Keratinocyte (primary cell): ENCODE results near the gene SMARCD2. TPM values are rescaled to one million over a fixed set of nuclear protein-coding genes. Genes with fewer than 3 reads are reported as not detected.

Experiments
- DNase-seq: peaks from one replicate; pipeline ENCODE4 v3.0.0-alpha.2; 2011; ENCODE audit warnings: low read depth, missing footprints, low spot score
- FAIRE-seq: peaks from 2 replicates; lab custom pipeline; 2011; peaks lifted over from hg19 to GRCh38; lab: Jason Lieb, UNC
- H2AFZ ChIP-seq: 2 replicates; pipeline ENCODE4 v1.6.0; 2012; ENCODE audit warnings: low read length, control low read depth, inconsistent platforms; ENCODE audit not compliant: control insufficient read depth
- H3K27ac ChIP-seq: 2 replicates; pipeline ENCODE4 v1.5.1; 2011; ENCODE audit warnings: low read length; ENCODE audit not compliant: control insufficient read depth, insufficient read depth
- H3K27me3 ChIP-seq: 3 replicates; pipeline ENCODE4 v1.6.0; 2011; ENCODE audit warnings: low read length; ENCODE audit not compliant: control insufficient read depth, insufficient read depth; ENCODE audit errors: extremely low read depth
- H3K36me3 ChIP-seq, 2 experiments: 2 replicates in 1 of 2; 3 replicates in 1 of 2; pipeline ENCODE4 v1.5.1; 2011; ENCODE audit warnings: low read length in 2 of 2, mild to moderate bottlenecking in 1 of 2; ENCODE audit not compliant: control insufficient read depth in 2 of 2, insufficient read depth in 2 of 2; ENCODE audit errors: extremely low read depth in 1 of 2
- H3K4me1 ChIP-seq: 3 replicates; pipeline ENCODE4 v1.5.1; 2011; ENCODE audit warnings: low read length; ENCODE audit not compliant: control insufficient read depth, insufficient read depth; ENCODE audit errors: extremely low read depth
- H3K4me2 ChIP-seq: 3 replicates; pipeline ENCODE4 v1.6.0; 2011; ENCODE audit warnings: low read depth, low read length; ENCODE audit not compliant: control insufficient read depth, insufficient read depth; ENCODE audit errors: extremely low read depth
- H3K4me3 ChIP-seq, 3 experiments: fragments of 200-600 bp in 1 of 3; sonication (generic) in 1 of 3; 2 replicates in 2 of 3; 3 replicates in 1 of 3; pipeline ENCODE4 v1.5.1; 2011 to 2016; ENCODE audit warnings: low read length in 3 of 3, mild to moderate bottlenecking in 3 of 3, control low read depth in 2 of 3, inconsistent platforms in 1 of 3, low read depth in 1 of 3, mixed read lengths in 1 of 3, mixed run types in 1 of 3, moderate library complexity in 1 of 3; ENCODE audit not compliant: control insufficient read depth in 2 of 3, insufficient read depth in 2 of 3; ENCODE audit errors: extremely low read depth in 1 of 3
- H3K79me2 ChIP-seq: 2 replicates; pipeline ENCODE4 v1.6.0; 2012; ENCODE audit warnings: low read length; ENCODE audit not compliant: control insufficient read depth, insufficient read depth
- H3K9ac ChIP-seq: 3 replicates; pipeline ENCODE4 v1.6.0; 2011; ENCODE audit warnings: low read length; ENCODE audit not compliant: control insufficient read depth, insufficient read depth; ENCODE audit errors: extremely low read depth
- H3K9me1 ChIP-seq: 3 replicates; pipeline ENCODE4 v1.6.0; 2011; ENCODE audit warnings: low read length; ENCODE audit not compliant: control insufficient read depth, insufficient read depth; ENCODE audit errors: extremely low read depth
- H3K9me3 ChIP-seq: 2 replicates; pipeline ENCODE4 v1.5.1; 2012; ENCODE audit warnings: low read depth, low read length; ENCODE audit not compliant: control insufficient read depth
- H4K20me1 ChIP-seq: 3 replicates; pipeline ENCODE4 v1.6.0; 2011; ENCODE audit warnings: low read length; ENCODE audit not compliant: control insufficient read depth, insufficient read depth; ENCODE audit errors: extremely low read depth
- EZH2 ChIP-seq: IDR thresholded peaks from one replicate; pipeline ENCODE4 v1.6.1; 2012; ENCODE audit warnings: inconsistent platforms, mild to moderate bottlenecking, low read length, moderate library complexity
- dilution Hi-C: fragments of 300-500 bp; cut with MboI; formaldehyde crosslinking; loops from one replicate; pipeline ENCODE4 v1.7.0; 2020; ENCODE audit warnings: low sequenced_read_pairs; ENCODE audit not compliant: extremely low pct_ligation_motif_present
- polyA plus RNA-seq, 5 experiments: library from polyadenylated mRNA; depleted of rRNA in 3 of 5; stranded (reverse) in 3 of 5; stranded (forward) in 1 of 5; unstranded in 1 of 5; fragments of >200 nt; gene quantifications; 1 replicate in 1 of 5; 2 replicates in 3 of 5; 3 replicates in 1 of 5; pipeline versions ENCODE4 v1.2.1 to v1.2.3, GENCODE V29; 2011 to 2012; ENCODE audit warnings: missing spikeins in 2 of 5, low read depth in 1 of 5, low replicate concordance in 1 of 5
- TF ChIP-seq, protein P1 (sequence below), 3 experiments: IDR thresholded peaks in 1 of 3; conservative IDR thresholded peaks in 1 of 3; optimal IDR thresholded peaks in 1 of 3; 2 replicates in 2 of 3; 3 replicates in 1 of 3; pipeline versions ENCODE3 to v1.5.1; 2011; ENCODE audit warnings: low read length in 3 of 3, mild to moderate bottlenecking in 3 of 3, moderate library complexity in 2 of 3, control low read depth in 1 of 3, inconsistent platforms in 1 of 3; ENCODE audit not compliant: insufficient read depth in 2 of 3; ENCODE audit errors: extremely low read depth in 1 of 3

The SMARCD2 gene
- polyA plus RNA-seq, 1 donor (not counting 4 experiments of a cell fraction or from before 2014, with no cell fraction given): 86.3 TPM

DNA sequence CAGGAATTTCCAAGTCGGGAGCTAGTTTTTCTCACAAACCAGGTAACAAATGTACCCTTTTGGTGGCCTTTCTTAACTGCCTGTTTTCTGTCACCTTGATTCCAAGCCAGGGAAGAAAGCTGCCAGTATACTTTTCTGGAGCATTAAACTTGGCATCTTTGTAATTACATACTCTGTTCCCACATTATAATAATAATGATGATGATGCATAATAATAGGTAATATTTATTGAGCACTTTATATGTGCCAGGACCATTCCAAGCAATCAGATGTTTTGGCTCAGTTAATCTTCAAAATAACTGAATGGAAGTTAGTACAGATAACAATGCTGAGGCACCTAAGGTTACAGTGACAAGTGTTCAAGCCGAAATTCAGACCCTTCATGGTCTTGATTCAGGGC lies 26.4 kb downstream of the SMARCD2 start:
- Histone ChIP-seq H3K9me3 (no peaks in the 10 kb centered on the region), H3K4me2 (no peak overlapping the region), H3K27me3 (no peaks in the 10 kb centered on the region), H3K4me3 (no peak overlapping the region), H3K36me3 (peaks cover 60 to 64% of the 10 kb centered on the region in 2 experiments), H3K9me1 (no peaks in the 10 kb centered on the region), H4K20me1 (peaks cover 4% of the 10 kb centered on the region), H3K4me1 (no peaks in the 10 kb centered on the region), H2AFZ (no peak overlapping the region), H3K79me2 (peaks cover 2% of the 10 kb centered on the region), H3K27ac (no peak overlapping the region), H3K9ac (no peak overlapping the region)
- TF ChIP-seq EZH2: no peak
- TF ChIP-seq, protein P1, sequence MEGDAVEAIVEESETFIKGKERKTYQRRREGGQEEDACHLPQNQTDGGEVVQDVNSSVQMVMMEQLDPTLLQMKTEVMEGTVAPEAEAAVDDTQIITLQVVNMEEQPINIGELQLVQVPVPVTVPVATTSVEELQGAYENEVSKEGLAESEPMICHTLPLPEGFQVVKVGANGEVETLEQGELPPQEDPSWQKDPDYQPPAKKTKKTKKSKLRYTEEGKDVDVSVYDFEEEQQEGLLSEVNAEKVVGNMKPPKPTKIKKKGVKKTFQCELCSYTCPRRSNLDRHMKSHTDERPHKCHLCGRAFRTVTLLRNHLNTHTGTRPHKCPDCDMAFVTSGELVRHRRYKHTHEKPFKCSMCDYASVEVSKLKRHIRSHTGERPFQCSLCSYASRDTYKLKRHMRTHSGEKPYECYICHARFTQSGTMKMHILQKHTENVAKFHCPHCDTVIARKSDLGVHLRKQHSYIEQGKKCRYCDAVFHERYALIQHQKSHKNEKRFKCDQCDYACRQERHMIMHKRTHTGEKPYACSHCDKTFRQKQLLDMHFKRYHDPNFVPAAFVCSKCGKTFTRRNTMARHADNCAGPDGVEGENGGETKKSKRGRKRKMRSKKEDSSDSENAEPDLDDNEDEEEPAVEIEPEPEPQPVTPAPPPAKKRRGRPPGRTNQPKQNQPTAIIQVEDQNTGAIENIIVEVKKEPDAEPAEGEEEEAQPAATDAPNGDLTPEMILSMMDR (optimal IDR thresholded peaks at IDR 0.05 in 1 of 3, IDR thresholded peaks at IDR 0.05 in 1 of 3, conservative IDR thresholded peaks at IDR 0.05 in 1 of 3; ENCODE audit: extremely low read depth in 1 of 3, insufficient read depth in 2 of 3, low read length in 3 of 3): no peak
- FAIRE-seq (no peak), DNase-seq (no peak)
- dilution Hi-C loops: loop anchor here (5.0 kb wide), 1 partner anchor 34 kb away; no protein-coding TSS in a partner anchor

DNA sequence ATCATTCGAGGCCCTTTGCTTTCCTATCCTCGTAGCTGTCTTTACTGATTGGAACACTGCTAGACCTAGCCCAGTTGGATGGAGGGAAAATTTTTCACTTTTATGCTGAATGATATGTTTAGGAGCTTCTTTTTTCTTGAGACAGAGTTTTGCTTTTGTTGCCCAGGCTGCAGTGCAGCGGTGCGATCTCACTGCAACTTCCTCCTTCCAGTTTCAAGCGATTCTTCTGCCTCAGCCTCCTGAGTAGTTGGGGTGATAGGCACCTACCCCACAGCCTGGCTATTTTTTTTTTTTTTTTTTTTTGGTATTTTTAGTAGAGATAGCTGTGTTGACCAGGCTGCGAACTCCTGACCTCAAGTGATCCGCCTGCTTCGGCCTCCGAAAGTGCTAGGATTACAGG lies 32.5 kb downstream of the SMARCD2 start:
- H3K79me2 ChIP-seq: no peaks in the 10 kb centered on the region
- peaks cover 40 to 43% of the 10 kb centered on the region in 2 experiments for H3K36me3 ChIP-seq
- H3K27ac ChIP-seq: no peak overlapping the region
- H3K27me3 ChIP-seq: no peaks in the 10 kb centered on the region
- H3K9me1 ChIP-seq: no peaks in the 10 kb centered on the region
- no peak overlapping the region for H2AFZ ChIP-seq
- H3K4me2 ChIP-seq: no peak overlapping the region
- no peak overlapping the region for H3K9ac ChIP-seq
- no peaks in the 10 kb centered on the region for H3K4me1 ChIP-seq
- TF ChIP-seq, protein P1 (optimal IDR thresholded peaks at IDR 0.05 in 1 of 3, IDR thresholded peaks at IDR 0.05 in 1 of 3, conservative IDR thresholded peaks at IDR 0.05 in 1 of 3; ENCODE audit: extremely low read depth in 1 of 3, insufficient read depth in 2 of 3, low read length in 3 of 3): no peak
- no peak for TF ChIP-seq EZH2
- DNase-seq (no peak), FAIRE-seq (no peak)
- H3K4me3 ChIP-seq: no peak overlapping the region
- H3K9me3 ChIP-seq: no peaks in the 10 kb centered on the region
- no peaks in the 10 kb centered on the region for H4K20me1 ChIP-seq
- dilution Hi-C loops: no loop called here
